Measurements from ENCODE around the gene MATN3.

The MATN3 gene, protein sequence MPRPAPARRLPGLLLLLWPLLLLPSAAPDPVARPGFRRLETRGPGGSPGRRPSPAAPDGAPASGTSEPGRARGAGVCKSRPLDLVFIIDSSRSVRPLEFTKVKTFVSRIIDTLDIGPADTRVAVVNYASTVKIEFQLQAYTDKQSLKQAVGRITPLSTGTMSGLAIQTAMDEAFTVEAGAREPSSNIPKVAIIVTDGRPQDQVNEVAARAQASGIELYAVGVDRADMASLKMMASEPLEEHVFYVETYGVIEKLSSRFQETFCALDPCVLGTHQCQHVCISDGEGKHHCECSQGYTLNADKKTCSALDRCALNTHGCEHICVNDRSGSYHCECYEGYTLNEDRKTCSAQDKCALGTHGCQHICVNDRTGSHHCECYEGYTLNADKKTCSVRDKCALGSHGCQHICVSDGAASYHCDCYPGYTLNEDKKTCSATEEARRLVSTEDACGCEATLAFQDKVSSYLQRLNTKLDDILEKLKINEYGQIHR

DNA sequence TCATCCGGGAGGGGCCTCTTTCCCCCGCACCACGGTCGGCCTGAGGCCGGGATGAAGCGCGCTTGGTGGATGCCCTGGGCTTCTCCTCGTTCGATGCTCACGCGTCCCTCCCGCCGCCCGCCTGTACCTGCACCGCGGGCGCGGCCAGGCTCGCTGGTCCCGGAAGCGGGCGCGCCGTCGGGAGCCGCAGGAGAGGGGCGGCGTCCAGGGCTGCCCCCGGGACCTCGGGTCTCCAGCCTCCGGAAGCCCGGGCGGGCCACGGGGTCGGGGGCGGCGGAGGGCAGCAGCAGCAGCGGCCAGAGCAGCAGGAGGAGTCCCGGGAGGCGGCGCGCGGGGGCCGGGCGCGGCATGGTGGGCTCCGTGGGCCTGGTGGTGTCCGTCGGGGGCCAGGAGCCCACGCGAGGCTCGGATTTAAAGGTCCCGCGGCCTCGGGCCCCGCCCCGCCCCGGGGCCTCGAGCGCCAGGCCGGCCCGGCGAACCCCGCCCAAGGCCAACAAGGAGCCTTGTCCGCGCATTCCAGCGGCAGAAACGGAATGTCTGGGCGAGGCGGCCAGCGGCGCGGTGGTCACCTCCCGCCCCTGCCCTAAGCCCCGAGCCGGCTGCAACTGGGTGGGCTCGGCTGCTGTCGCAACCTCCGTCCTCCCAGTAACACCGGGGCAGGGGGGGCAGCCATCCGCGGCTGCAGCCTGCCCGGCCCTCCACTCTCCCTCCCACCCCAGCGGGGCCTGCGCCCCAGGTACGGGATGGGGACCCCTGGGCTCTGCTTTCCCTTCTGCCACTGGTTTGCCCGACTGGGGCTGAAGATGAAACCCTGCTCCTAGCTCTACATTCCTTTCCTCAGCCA, at the start of gene MATN3:
TSS of gene MATN3 (minus strand) at position 387 of the 844 bp plus-strand sequence. CDS start at position 350, 37 bp downstream.
- no peaks in the 10 kb centered on the region for H3K4me1 ChIP-seq (ENCODE audit: insufficient read depth, low read length)
- peaks cover 0 to 12% of the 10 kb centered on the region in 2 donors for H3K27me3 ChIP-seq (ENCODE audit: control insufficient read depth in 1 of 2, insufficient read depth in 2 of 2, low read length in 2 of 2)
- peak within 1 kb of the TSS; percentile 66 to 68 for H3K4me3 ChIP-seq (ENCODE audit: low read depth in 1 of 2, low read length in 2 of 2)
- no peaks in the 10 kb centered on the region for H3K36me3 ChIP-seq (ENCODE audit: insufficient read depth, low read length)
- peak within 1 kb of the TSS; percentile 34 for H3K27ac ChIP-seq (ENCODE audit: low read depth, low read length)
- H3K9me3 ChIP-seq (ENCODE audit: low read length): no peaks in the 10 kb centered on the region
- no peak within 1 kb of the TSS for H3K9ac ChIP-seq (ENCODE audit: low read length)

DNA sequence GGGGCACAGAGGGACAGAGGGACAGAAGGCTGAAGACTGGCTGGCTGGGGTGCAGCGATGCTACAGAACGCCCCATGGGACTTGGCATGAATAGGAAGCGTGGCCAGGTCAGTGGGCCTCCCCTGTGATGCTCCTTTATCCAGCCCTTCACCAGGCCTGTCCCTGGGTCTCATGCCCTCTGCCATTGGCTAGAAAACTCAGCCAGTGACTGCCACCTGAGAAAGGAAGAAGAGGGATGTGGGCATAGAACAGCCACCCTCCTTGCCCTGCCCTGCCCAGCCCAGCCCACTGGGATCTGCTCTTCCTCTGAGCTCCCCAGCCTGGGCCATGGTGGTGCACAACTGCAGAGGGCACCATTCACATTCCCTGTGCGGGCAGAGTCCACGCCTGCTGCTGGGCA, 49.5 kb upstream of the MATN3 start:
- Histone ChIP-seq H3K36me3 (ENCODE audit: insufficient read depth, low read length) (no peaks in the 10 kb centered on the region), H3K4me1 (ENCODE audit: insufficient read depth, low read length) (peaks cover 22% of the 10 kb centered on the region), H3K27ac (ENCODE audit: low read depth, low read length) (peak overlapping the region; percentile 35), H3K4me3 (ENCODE audit: low read depth in 1 of 2, low read length in 2 of 2) (no peak overlapping the region), H3K9ac (ENCODE audit: low read length) (no peak overlapping the region), H3K27me3 (ENCODE audit: control insufficient read depth in 1 of 2, insufficient read depth in 2 of 2, low read length in 2 of 2) (no peaks in the 10 kb centered on the region), H3K9me3 (ENCODE audit: low read length) (no peaks in the 10 kb centered on the region)

DNA sequence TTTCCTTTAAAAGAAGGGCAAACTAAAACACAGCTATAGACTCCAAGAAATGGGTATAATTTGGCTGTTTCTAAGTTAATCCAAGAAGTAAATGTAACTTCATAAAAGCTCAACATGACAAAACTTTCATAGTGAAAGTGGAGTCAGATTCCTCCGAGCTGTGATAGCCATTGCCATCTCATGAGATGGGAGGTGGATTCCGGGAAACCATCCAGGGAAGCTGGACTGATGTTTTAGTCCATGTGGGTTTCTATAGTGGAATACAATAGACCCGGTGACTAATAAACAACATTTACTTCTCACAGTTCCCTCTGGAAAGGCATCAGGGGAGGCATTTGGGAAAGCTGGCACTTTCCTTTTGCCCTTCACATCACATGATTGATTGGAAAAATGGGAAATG, 49.0 kb upstream of the MATN3 start:
- H3K9ac ChIP-seq (ENCODE audit: low read length): no peak overlapping the region
- no peaks in the 10 kb centered on the region for H3K27me3 ChIP-seq (ENCODE audit: control insufficient read depth in 1 of 2, insufficient read depth in 2 of 2, low read length in 2 of 2)
- no peaks in the 10 kb centered on the region for H3K9me3 ChIP-seq (ENCODE audit: low read length)
- H3K36me3 ChIP-seq (ENCODE audit: insufficient read depth, low read length): no peaks in the 10 kb centered on the region
- peaks cover 20% of the 10 kb centered on the region for H3K4me1 ChIP-seq (ENCODE audit: insufficient read depth, low read length)
- H3K27ac ChIP-seq (ENCODE audit: low read depth, low read length): no peak overlapping the region
- no peak overlapping the region for H3K4me3 ChIP-seq (ENCODE audit: low read depth in 1 of 2, low read length in 2 of 2)

DNA sequence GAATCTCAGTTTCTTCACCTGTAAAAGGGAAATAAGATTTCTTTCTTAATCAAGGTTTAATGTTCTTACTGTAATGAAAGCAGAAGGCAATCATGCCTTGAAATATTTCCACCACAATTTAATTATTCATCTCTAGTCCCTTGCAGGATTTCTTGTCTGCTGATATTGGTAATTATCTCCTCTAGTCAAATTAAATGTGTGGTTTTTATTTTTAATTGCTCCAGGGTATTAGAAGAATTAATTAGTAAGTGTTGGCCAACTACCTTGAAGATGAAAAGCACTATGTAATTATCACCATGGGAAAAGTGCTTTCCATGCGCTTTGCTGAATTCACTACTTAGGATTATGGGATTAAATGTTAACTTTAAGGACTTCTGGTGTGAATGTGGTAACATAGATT, 47.6 kb upstream of the MATN3 start:
- Histone ChIP-seq H3K9me3 (ENCODE audit: low read length) (no peaks in the 10 kb centered on the region), H3K9ac (ENCODE audit: low read length) (no peak overlapping the region), H3K27me3 (ENCODE audit: control insufficient read depth in 1 of 2, insufficient read depth in 2 of 2, low read length in 2 of 2) (no peaks in the 10 kb centered on the region), H3K4me3 (ENCODE audit: low read depth in 1 of 2, low read length in 2 of 2) (no peak overlapping the region), H3K4me1 (ENCODE audit: insufficient read depth, low read length) (peaks cover 11% of the 10 kb centered on the region), H3K27ac (ENCODE audit: low read depth, low read length) (no peak overlapping the region), H3K36me3 (ENCODE audit: insufficient read depth, low read length) (no peaks in the 10 kb centered on the region)

DNA sequence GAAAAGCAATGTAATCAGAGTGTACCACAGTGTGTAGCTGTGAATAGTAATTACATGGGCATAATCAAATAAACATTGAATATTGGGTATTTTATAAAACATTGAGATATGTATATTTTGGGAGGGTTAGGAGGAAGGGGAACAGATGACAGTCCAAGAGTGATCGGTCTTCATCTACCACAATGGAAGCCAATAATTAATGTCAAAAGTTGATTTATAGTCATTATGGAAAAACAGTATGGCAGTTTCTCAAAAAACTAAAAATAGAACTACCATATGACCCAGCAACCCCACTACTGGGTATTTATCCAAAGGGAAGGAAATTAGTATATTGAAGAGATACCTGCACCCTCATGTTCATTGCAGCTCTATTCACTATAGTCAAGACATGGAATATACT, 44.8 kb upstream of the MATN3 start:
- no peaks in the 10 kb centered on the region for H3K9me3 ChIP-seq (ENCODE audit: low read length)
- no peak overlapping the region for H3K9ac ChIP-seq (ENCODE audit: low read length)
- H3K4me1 ChIP-seq (ENCODE audit: insufficient read depth, low read length): peaks cover 11% of the 10 kb centered on the region
- H3K27me3 ChIP-seq (ENCODE audit: control insufficient read depth in 1 of 2, insufficient read depth in 2 of 2, low read length in 2 of 2): no peaks in the 10 kb centered on the region
- H3K27ac ChIP-seq (ENCODE audit: low read depth, low read length): no peak overlapping the region
- no peak overlapping the region for H3K4me3 ChIP-seq (ENCODE audit: low read depth in 1 of 2, low read length in 2 of 2)
- H3K36me3 ChIP-seq (ENCODE audit: insufficient read depth, low read length): no peaks in the 10 kb centered on the region

DNA sequence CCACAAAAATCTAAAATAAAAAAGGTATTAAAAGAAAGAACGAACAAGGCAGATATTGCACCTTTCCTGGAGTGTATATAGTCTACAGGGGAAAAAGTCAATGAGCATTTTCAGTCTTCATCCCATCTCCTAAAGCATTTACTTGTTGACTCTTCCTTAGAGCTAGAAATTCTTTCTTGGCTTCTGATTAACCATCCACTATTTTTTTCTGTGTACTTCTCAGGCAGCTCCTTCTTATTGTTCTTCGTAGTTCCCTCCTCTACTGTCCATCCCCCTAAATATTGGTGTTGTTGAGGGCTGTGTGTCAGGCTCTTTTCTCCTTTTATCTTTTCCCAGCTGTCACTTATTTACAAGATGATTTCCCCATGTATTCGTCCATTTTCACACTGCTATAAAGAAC, 42.5 kb upstream of the MATN3 start:
- Histone ChIP-seq H3K27me3 (ENCODE audit: control insufficient read depth in 1 of 2, insufficient read depth in 2 of 2, low read length in 2 of 2) (no peaks in the 10 kb centered on the region), H3K4me3 (ENCODE audit: low read depth in 1 of 2, low read length in 2 of 2) (no peak overlapping the region), H3K9me3 (ENCODE audit: low read length) (no peaks in the 10 kb centered on the region)

DNA sequence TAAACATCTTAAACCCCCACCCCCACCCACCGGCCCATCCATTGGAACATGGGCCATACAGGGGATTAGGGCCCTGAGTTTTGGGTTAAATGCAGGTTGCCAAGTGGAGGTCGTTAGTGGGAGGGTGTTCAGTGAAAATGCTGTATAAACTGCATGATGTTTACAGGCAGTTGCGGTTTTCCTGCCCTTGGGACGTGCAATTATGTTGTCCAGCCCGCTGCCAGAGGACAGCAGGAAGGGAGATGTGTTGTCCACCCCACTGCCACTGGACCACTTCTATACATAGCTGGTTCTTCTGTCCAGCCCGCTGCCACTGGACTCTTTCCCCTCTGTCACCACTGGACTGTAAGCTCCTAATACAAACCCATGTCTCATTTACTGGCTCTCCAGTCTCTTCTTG, 41.7 kb upstream of the MATN3 start:
- Histone ChIP-seq H3K36me3 (ENCODE audit: insufficient read depth, low read length) (no peaks in the 10 kb centered on the region), H3K9ac (ENCODE audit: low read length) (no peak overlapping the region), H3K4me3 (ENCODE audit: low read depth in 1 of 2, low read length in 2 of 2) (no peak overlapping the region), H3K27ac (ENCODE audit: low read depth, low read length) (no peak overlapping the region), H3K4me1 (ENCODE audit: insufficient read depth, low read length) (peaks cover 8% of the 10 kb centered on the region), H3K9me3 (ENCODE audit: low read length) (no peaks in the 10 kb centered on the region), H3K27me3 (ENCODE audit: control insufficient read depth in 1 of 2, insufficient read depth in 2 of 2, low read length in 2 of 2) (no peaks in the 10 kb centered on the region)

More for the DNA sequence above, 42.5 kb upstream of the MATN3 start:
- Histone ChIP-seq H3K27ac (ENCODE audit: low read depth, low read length) (no peak overlapping the region), H3K9ac (ENCODE audit: low read length) (no peak overlapping the region), H3K4me1 (ENCODE audit: insufficient read depth, low read length) (peaks cover 8% of the 10 kb centered on the region), H3K36me3 (ENCODE audit: insufficient read depth, low read length) (no peaks in the 10 kb centered on the region)

DNA sequence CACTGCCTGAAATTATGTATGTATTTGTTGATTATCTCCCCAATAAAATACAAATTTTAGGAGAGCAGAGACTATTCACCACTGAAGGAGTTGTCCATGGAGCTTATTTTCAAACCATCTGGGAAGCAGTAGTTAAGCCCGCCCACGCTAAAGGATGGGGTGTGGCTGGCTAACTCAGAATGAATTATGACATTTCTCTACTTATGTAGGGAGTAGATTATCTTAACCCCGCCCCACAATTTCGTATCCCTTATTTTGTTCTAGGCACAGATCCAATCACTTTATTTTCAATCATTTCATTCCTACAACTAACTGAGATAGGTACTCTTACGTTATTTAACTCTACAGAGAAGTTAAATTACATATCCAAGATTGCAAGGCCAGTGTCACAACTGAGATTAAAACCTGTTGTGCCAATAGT, 40.4 kb upstream of the MATN3 start:
- Histone ChIP-seq H3K27me3 (ENCODE audit: control insufficient read depth in 1 of 2, insufficient read depth in 2 of 2, low read length in 2 of 2) (no peaks in the 10 kb centered on the region), H3K36me3 (ENCODE audit: insufficient read depth, low read length) (no peaks in the 10 kb centered on the region), H3K27ac (ENCODE audit: low read depth, low read length) (peak overlapping the region; percentile 99), H3K9ac (ENCODE audit: low read length) (peak overlapping the region; percentile 74), H3K4me3 (ENCODE audit: low read depth in 1 of 2, low read length in 2 of 2) (peak overlapping the region in 1 of 2 donors; percentile 67), H3K4me1 (ENCODE audit: insufficient read depth, low read length) (peaks cover 20% of the 10 kb centered on the region), H3K9me3 (ENCODE audit: low read length) (no peaks in the 10 kb centered on the region)

DNA sequence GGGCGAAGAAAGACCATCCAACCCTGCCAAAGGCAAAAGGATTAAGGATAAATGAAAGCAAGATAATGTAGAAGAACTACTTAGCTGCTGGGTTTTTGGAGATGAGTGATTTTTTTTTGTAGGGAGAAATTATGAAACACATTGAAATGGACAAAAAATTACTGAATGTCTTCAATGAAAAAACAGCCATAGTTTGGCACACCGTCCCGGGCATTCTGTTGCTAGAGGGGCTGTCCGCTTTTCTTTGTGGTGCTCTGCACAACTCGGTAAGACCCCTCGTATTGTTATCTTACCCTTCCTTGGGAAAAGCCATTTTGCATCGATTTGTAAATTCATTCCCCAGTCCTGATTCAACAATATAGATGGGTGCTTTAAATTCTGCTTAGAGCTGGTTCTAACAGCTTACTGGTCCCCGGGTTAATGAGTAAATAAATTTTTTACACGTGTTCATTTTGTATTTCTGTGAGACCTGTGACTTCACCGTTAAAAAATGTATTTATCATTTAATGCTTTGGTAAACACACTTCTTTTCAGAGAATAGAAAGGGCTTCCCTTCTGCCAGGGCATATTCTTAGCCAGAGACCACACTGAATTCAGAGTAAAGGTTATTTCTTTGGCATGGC, 39.9 kb upstream of the MATN3 start:
- Histone ChIP-seq H3K27ac (ENCODE audit: low read depth, low read length) (peak overlapping the region; percentile 99), H3K9ac (ENCODE audit: low read length) (peak overlapping the region; percentile 74), H3K27me3 (ENCODE audit: control insufficient read depth in 1 of 2, insufficient read depth in 2 of 2, low read length in 2 of 2) (no peaks in the 10 kb centered on the region), H3K4me1 (ENCODE audit: insufficient read depth, low read length) (peaks cover 24% of the 10 kb centered on the region), H3K36me3 (ENCODE audit: insufficient read depth, low read length) (no peaks in the 10 kb centered on the region), H3K4me3 (ENCODE audit: low read depth in 1 of 2, low read length in 2 of 2) (peak overlapping the region; percentile 67 to 100), H3K9me3 (ENCODE audit: low read length) (no peaks in the 10 kb centered on the region)

DNA sequence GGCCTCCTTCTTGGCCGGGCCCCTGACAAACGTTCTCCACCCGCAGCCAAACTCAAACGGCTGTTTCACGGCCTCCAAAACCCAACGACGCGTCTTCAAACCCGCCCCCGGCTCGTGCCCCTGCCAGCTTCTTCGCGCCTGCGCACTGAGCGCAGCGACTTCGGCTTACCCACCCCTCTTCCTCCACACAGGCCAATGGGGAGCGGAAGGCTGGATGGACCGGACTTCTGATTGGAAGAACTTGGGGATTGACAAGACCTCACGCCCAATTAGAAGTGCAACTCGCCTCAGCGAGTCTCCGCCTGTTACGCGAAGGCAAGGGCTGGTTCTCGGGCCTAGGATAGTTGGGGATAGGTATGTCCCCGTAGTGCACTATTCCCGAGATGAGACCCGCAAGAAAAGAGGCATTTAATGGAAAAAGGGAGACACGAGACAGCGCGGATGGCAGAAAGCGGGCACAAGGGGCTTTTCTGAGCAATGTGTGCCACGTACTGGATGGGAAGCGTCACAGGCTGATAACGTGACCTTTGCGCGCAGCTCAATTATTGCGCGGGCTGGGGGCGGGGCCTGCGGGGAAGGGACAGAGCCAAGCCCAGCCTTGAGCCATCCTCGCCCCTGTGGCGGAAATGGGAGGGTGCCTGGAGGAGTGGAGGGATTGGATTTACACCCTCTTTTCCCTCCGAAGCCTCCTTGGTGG, 39.2 kb upstream of the MATN3 start, which contains the start of gene LAPTM4A:
TSS of gene LAPTM4A (minus strand) at position 97 of the 697 bp plus-strand sequence. CDS start 108 bp downstream, outside the sequence.
- H3K9ac ChIP-seq (ENCODE audit: low read length): peak within 1 kb of the TSS; percentile 95
- peaks cover 24% of the 10 kb centered on the region for H3K4me1 ChIP-seq (ENCODE audit: insufficient read depth, low read length)
- peak within 1 kb of the TSS; percentile 99 for H3K27ac ChIP-seq (ENCODE audit: low read depth, low read length)
- H3K27me3 ChIP-seq (ENCODE audit: control insufficient read depth in 1 of 2, insufficient read depth in 2 of 2, low read length in 2 of 2): no peaks in the 10 kb centered on the region
- no peaks in the 10 kb centered on the region for H3K36me3 ChIP-seq (ENCODE audit: insufficient read depth, low read length)
- H3K4me3 ChIP-seq (ENCODE audit: low read depth in 1 of 2, low read length in 2 of 2): peak within 1 kb of the TSS; percentile 67 to 100
- H3K9me3 ChIP-seq (ENCODE audit: low read length): no peaks in the 10 kb centered on the region

All from muscle layer of colon (tissue), 2 donors.